Measurements from ENCODE around the gene KIF2C. TPM values are rescaled to one million over a fixed set of nuclear protein-coding genes. Genes with fewer than 3 reads are reported as not detected.

Gene KIF2C
- polyA plus RNA-seq, 1 of the 3 experiments (the other 2 are of a cell fraction), result 20.7 TPM

- 72% methylated on average over 13 of the region's 14 CpGs for WGBS (ENCODE audit: low lambda C conversion rate)
- H3K4me1 ChIP-seq (ENCODE audit: control insufficient read depth in 1 of 2, insufficient read depth in 2 of 2, low read depth in 1 of 2, low read length in 1 of 2), result peaks cover 14 to 16% of the 10 kb centered on the region in 2 experiments; a peak in 3 of 4 replicates
- H3K36me3 ChIP-seq (replicated peaks in 1 of 2; ENCODE audit: control insufficient read depth in 1 of 2, insufficient read depth in 2 of 2, low read length in 1 of 2), result peaks cover 22 to 58% of the 10 kb centered on the region in 2 experiments
- CTCF ChIA-PET, result interaction anchor here (0.7 to 1.1 kb wide), 3 partner anchors 9 to 65 kb away, joined by 3 to 7 read pairs (median 5); no protein-coding TSS in a partner anchor
- no peak for DNase-seq
- H3K27me3 ChIP-seq (ENCODE audit: insufficient read depth), result no peaks in the 10 kb centered on the region
- POLR2A ChIA-PET, result interaction anchor here (1.1 kb wide), 1 partner anchor 15 kb away, joined by 3 read pairs; no protein-coding TSS in a partner anchor
- peaks cover 72% of the 10 kb centered on the region for H3F3A ChIP-seq (replicated peaks; ENCODE audit: insufficient read depth)
- H3K9me3 ChIP-seq, result no peaks in the 10 kb centered on the region
- no peak overlapping the region for H2AFZ ChIP-seq (ENCODE audit: low read depth)
- H3K79me2 ChIP-seq (ENCODE audit: insufficient read depth), result peaks cover 56% of the 10 kb centered on the region
- no peak for TF ChIP-seq CTCF (IDR thresholded peaks at IDR 0.05)
- no peak for TF ChIP-seq TCF12 (IDR thresholded peaks at IDR 0.05)
- no peak for TF ChIP-seq TAF1 (IDR thresholded peaks at IDR 0.05; ENCODE audit: borderline replicate concordance, low read depth, low read length)
- TF ChIP-seq POLR2AphosphoS5 (IDR thresholded peaks at IDR 0.05; ENCODE audit: low read depth, low read length), result no peak
- no peak for TF ChIP-seq IRF3 (IDR thresholded peaks at IDR 0.05; ENCODE audit: low read depth, low read length)
- no peaks in the 10 kb centered on the region for H3K9me2 ChIP-seq
- peaks cover 41% of the 10 kb centered on the region for H4K20me1 ChIP-seq (ENCODE audit: insufficient read depth)
- peak overlapping the region; percentile 98 for H3K4me2 ChIP-seq
- peak overlapping the region; percentile 54 to 79 for H3K4me3 ChIP-seq (ENCODE audit: low read depth in 2 of 2, low read length in 1 of 2)
- H3K9ac ChIP-seq, result peak overlapping the region; percentile 93
- 0 out of 4 replicates have a peak overlapping the region, but pooled peaks of 1 of the 2 experiments have one; percentile 12 for H3K27ac ChIP-seq (ENCODE audit: low read depth in 2 of 2, low read length in 1 of 2)
Measured at GRCh38 chr1:44777547-44777946, 37.9 kb downstream of the KIF2C start.

- Histone ChIP-seq H3K4me2 (peak overlapping the region; percentile 98), H3F3A (replicated peaks; ENCODE audit: insufficient read depth) (peaks cover 69% of the 10 kb centered on the region), H3K27me3 (ENCODE audit: insufficient read depth) (no peaks in the 10 kb centered on the region), H2AFZ (ENCODE audit: low read depth) (no peak overlapping the region), H3K79me2 (ENCODE audit: insufficient read depth) (peaks cover 56% of the 10 kb centered on the region), H3K36me3 (replicated peaks in 1 of 2; ENCODE audit: control insufficient read depth in 1 of 2, insufficient read depth in 2 of 2, low read length in 1 of 2) (peaks cover 22 to 58% of the 10 kb centered on the region in 2 experiments), H3K9ac (peak overlapping the region; percentile 93; the same call in 1 of the 2 replicates), H3K4me3 (ENCODE audit: low read depth in 2 of 2, low read length in 1 of 2) (peak overlapping the region in 1 of 2 experiments; percentile 54; a peak in 1 of 4 replicates), H3K9me2 (no peaks in the 10 kb centered on the region), H3K4me1 (ENCODE audit: control insufficient read depth in 1 of 2, insufficient read depth in 2 of 2, low read depth in 1 of 2, low read length in 1 of 2) (peaks cover 14 to 16% of the 10 kb centered on the region in 2 experiments; a peak in 3 of 4 replicates), H3K27ac (ENCODE audit: low read depth in 2 of 2, low read length in 1 of 2) (0 out of 4 replicates have a peak overlapping the region, but pooled peaks of 1 of the 2 experiments have one; percentile 12), H4K20me1 (ENCODE audit: insufficient read depth) (peaks cover 41% of the 10 kb centered on the region), H3K9me3 (no peaks in the 10 kb centered on the region)
- CTCF ChIA-PET, result interaction anchor here (0.7 to 1.1 kb wide), 3 partner anchors 9 to 65 kb away, joined by 3 to 7 read pairs (median 5); no protein-coding TSS in a partner anchor
- 81% methylated on average over 8 of the region's 13 CpGs for WGBS (ENCODE audit: low lambda C conversion rate)
- POLR2A ChIA-PET, result interaction anchor here (1.1 kb wide), 1 partner anchor 15 kb away, joined by 3 read pairs; no protein-coding TSS in a partner anchor
- no peak for TF ChIP-seq MEF2A (IDR thresholded peaks at IDR 0.05; ENCODE audit: borderline replicate concordance, low read depth)
- no peak for TF ChIP-seq SIN3A (IDR thresholded peaks at IDR 0.05; ENCODE audit: borderline replicate concordance, low read depth, low read length)
- TF ChIP-seq NRF1 (IDR thresholded peaks at IDR 0.05; ENCODE audit: low read depth, low read length), result no peak
- TF ChIP-seq USF2 (IDR thresholded peaks at IDR 0.05; ENCODE audit: borderline replicate concordance, low read depth, low read length), result no peak
- no peak for TF ChIP-seq POLR2AphosphoS5 (IDR thresholded peaks at IDR 0.05; ENCODE audit: low read depth, low read length)
- no peak for TF ChIP-seq FOXM1 (IDR thresholded peaks at IDR 0.05; ENCODE audit: low read depth)
- no peak for DNase-seq
Measured at GRCh38 chr1:44777969-44778635, 38.5 kb downstream of the KIF2C start.
